Stimulated activated CD4-positive, alpha-beta T cell treated with anti-CD3 and anti-CD28 coated beads, Interleukin-4, amount 100 ng/mL, for 4 hours (primary cell): ENCODE data around the gene MICALL2.

ENCODE experiments used
- DNase-seq, 2 experiments: peaks; one replicate each; pipeline ENCODE4 v3.0.0-alpha.2; 2020

Gene MICALL2

DNA sequence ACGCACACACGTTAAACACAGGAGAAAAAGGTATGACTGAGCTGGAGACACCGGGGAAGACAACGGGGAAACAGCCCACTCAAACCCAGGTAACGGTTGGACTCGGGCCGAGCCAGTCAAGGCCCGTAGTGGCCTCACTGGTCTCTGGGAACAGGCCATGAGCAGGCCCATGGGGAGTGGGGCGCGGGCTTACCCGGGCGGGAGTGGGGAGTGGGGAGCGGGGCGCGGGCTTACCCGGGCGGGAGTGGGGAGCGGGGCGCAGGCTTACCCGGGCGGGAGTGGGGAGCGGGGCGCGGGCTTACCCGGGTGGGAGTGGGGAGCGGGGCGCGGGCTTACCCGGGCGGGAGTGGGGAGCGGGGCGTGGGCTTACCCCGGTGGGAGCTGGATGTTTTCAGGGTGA lies 33.4 kb upstream of the MICALL2 start:
- DNase-seq, result no peak

DNA sequence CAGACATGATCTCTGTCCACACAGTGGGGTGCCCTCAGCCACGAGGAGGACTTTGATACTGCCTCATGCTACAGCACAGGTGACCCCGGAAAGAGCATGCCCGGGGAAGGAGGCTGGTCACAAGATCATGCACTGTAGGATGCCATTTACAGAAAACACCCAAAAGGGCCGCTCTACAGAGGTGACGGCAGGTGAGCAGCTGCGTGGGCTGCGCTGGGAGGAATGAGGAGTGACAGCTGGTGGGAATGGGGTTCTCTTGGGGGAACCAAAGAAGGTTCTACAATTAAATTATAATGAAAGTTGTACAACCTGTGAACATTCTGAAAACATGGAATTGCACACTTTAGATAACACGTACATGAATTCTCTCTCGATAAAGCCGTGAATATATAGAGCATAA lies 33.0 kb upstream of the MICALL2 start:
- DNase-seq, result no peak

DNA sequence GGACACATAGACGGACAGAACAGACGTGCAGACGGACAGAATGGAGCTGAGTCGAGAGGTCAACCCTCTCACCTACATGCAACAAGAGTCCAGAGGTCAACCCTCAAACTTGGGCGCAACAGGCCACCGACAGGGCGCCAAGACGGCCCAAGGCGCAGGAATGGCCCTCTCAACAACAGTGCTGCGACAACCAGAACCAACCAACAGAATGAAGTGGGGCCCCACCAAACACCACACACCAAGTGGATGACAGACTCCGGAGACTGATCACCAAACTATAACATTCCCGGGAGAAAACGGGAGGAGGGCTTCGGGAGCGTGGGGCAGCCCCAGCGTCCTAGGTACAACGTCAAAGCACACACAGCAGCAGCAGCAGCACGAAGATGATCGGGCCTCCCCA lies 31.6 kb upstream of the MICALL2 start:
- DNase-seq, result no peak

DNA sequence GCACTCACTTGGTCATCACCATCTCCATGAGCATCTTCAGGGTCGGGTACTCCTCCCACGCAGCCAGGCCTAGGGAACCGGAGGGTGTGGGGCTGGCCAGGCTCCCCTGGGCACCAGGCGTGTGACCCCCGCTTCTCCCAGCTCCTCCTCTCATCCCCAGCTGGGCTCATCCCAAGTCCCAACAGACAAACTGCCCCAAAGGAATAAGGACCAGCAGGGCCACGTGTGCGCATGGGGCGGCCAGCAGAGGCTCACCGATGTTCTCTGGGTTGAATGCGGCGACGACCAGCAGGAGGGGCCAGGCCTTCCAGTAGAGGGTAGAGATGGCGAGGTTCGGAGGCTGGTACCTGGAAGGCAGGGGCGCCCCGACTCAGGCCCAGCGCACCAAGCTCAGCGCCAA lies 30.1 kb upstream of the MICALL2 start:
- DNase-seq, result no peak

DNA sequence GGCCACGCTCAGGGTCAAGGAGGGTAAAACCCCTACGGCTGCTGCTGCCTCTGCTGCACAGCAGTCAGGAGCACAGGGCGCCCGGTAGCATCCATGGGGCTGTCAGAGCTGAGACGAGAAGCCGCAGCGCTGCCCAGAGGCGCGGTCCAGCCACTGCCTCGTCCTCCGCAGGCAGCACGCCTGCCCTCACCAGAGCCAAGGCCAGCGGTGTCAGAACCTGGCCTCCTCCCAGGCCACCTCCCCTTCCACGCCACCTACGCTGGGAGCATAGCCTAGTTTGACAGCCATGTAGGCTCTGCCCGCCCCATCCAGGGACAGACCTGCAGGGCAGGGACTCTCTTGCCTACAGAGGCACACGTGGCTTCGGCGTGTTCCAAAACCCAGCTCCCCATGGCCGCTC lies 28.7 kb upstream of the MICALL2 start:
- DNase-seq, result no peak

DNA sequence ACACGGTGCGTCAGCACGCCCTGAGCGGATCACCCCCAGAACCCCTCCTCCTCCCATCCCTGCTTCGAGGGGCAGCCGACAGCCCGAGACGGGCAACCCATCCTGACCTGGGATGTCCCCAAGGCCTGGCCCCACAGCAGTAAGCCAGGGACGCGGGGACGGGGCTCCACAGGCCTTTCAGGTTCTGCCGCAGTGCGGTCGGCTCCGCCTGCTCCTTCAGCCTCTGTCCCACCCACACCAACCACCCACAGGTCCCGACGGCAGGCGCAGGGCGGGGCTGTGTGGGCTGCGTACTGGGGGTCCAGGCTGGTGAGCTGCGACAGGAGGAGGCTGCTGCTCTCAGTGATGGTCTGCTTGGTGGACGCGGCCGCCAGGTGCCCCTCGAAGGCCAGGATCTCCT lies 28.2 kb upstream of the MICALL2 start:
- no peak for DNase-seq

DNA sequence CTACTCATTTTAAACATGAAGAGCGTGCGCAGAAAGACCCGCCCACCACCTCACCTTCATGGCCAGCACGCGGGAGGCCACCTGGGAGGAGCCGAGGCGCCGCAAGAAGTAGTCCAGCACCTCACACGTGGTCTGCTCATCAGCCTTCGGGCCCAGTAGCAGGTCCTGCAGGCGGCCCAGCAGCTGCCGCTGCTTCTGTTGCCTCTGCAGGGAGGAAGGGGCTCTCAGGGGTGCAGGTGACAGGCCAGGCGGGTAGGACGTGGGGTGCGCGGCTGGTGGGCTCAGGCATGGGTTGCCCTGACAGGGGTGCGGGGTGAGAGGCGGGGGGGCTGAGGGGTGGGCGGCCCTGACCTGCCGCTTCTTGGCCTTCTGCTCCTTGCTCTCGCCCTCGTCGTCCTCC lies 27.3 kb upstream of the MICALL2 start:
- no peak for DNase-seq

DNA sequence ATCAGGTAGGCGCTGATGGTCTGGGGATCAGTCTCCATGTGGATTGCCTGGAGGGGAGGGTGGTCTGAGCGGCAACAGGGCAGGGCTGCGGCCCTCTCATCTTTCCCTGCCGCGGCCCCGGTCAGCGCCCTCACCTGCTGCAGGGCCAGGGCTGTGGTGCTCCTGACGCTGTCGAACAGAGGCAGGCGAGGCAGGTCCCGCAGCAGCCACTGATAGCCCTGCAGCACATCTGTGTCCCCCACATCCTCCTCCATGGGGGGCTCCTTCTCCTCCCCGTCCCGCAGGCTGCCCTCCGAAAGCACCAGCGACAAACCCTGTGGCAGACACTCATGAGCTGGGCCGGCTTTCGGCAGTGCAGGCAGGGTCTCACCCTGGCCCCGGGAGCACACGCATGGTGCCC lies 25.9 kb upstream of the MICALL2 start:
- DNase-seq, result no peak

DNA sequence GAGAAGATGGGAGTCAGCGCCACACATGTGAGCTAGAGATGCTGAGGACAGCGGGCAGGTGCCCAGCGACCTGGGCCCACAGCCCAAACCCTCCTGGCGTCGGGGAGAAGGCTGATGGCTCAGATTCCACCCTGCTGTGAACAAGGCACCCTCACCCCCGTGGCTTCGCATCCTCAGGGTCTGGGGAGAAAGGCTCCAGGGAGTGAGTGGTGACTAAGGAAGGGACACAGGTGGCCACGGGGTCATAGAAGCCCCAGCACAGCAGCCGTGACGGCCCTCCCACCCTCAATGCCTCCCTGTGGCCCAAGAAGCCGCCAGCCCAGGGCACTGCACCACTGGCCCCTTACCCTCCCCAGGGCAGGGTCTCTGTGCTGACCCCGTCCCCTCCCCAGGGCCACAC lies 25.3 kb upstream of the MICALL2 start:
- DNase-seq, result no peak

DNA sequence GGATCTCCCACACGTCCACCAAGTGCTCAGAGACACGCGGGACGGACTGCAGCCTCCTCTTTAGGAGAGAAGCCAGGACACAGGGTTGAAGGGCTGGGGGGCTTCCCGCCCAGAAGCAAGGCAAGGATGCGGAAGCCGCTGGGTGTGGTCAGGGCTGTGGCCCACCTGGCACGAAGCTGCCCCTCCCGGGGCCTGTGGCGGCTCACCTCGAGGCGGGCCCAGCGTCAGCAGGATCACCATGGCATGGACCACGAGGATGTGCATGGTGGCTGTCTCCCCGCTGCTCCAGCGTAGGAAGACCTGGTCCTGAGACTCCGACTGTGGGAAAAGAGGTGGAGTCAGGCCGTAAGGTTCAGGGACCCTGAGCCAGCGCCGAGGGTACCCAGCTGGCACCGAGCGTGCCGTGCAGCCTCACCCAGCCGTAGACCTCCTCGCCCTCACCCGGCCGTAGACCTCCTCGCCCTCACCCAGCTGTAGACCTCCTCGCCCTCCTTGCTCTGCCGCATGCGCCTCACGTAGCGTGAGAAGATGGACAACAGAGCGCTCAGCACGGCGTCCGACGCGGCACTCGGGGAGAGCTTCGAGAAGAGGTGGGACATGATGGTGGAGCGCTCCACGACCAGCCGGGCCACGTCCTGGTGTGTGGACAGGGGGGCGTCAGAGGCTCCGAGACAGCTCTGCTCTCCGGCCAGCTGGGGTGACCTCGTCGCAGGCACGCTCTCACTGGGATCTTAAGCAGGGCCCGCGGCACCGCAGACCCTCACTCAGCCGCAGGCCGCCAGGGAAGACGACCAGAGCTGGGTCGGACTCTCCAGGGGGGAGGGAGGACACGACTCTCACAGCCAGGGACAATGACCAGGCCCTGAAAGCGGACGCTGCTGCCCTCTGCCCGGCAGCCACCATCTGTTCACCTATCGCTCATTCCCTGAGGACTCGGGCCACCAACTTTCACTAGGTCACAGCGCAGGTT lies 24.6 kb upstream of the MICALL2 start:
- no peak for DNase-seq

DNA sequence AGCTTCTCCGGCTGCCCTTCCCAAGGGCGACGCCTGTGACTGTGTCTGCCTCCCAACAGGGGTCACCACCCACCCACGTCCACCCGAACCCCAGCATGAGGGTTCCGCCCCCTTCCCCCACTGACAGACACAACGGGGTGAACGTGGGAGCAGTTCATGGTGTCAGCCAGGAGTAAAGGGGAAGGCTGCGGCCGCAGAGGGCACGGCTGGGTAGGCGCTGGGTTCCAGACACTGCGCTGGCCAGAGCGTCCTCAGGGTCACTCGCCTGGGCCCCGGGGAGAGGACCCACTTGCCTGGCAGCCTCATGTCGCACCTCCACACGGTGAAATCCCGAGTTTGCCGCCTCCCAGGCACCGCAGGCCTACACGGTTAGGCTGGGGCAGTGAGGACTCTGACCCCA lies 23.8 kb upstream of the MICALL2 start:
- DNase-seq, result no peak

DNA sequence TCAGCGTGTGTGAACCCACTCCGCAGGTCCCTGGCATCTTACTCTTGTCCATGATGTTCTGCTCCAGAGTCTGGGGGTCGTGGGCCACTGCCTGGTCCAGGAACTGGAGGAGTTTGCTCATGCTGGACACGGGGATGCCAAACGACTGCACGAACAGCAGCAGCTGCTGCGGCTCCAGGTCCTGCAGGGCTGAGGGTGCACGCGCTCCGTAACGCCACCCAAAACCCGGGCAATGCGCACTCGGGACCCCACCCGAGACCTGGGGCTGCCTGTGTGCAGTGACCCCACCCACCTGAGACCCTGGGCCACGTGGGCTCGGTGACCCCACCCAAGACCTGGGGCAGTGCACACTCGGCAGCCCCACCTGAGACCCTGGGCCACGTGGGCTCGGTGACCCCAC lies 22.0 kb upstream of the MICALL2 start:
- no peak for DNase-seq

DNA sequence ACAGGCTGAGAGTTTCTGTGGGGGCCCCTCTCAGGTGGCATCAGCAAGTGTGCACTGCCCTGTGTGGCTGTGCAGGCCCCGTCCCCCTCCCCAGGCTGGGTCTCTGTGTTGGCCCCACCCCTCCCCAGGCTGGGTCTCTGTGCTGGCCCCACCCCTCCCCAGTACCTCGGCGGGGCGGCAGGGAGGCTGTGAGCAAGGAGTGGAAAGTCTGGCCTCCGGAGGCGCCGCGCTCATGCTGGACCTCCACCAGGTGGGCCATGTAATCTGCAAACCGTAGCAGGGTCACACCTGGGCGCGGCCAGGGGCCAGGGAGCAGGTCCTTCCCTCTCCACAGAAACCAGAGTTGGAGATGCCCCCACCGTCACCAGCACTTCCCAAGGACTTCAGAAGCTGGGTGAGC lies 21.4 kb upstream of the MICALL2 start:
- DNase-seq, result no peak

DNA sequence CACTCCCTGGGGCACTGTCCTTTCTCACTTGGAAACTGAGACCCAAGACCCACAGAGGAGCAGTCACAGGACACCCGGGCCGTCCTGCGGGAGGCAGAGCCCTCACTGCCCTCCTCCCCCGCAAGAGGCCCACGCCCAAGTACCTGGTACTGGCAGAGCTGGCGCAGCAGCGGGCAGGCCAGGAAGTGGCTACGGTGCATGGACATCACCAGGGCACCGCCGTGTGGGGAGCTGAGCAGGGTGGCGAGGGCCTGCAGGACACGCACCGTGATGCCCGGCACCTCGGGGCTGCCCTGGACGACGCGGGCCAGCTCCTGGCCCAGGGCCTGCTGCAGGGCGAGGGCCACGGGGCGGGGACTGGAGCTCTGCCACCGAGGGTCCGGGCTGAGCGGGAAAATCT lies 20.0 kb upstream of the MICALL2 start:
- DNase-seq, result no peak

DNA sequence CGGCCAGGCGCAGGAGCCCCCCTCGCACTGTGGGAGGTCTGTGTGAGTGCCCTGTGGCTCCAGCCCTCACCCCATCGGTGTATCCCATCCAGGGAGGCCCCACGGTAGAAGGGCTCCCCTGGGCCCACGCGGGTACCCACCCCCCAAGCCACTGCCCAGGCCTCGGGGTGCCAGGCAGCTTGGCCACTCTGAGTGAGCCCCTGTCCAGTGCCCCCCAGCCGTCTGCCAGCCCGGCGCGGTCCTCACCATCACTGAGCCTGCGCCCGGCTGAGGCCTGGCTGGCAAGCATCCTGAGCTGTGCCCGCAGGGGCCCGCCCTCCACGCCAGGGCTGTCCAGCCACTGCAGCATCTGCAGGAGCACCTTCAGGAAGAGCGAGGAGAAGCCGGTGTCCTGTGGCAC lies 19.2 kb upstream of the MICALL2 start:
- no peak for DNase-seq

DNA sequence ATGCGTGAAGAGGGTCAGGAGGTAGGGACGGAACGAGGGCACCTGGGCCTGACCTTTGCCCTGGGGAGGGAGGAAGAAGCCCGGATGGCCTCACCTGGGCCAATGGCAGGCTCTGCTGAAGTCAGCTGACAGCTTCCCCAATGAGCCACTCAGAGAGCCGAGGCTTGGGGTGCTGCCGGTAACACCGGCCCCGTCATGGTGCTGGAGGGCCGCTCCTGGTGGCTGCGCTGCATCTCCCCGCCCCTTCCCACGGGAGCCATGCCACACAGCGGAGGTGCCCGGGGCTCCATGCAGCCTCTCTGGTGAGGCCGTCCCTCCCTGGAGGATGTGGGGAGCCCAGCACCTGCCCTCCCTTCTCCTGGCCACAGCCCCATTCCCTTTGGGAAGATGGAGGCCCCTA lies 17.6 kb upstream of the MICALL2 start:
- no peak for DNase-seq

DNA sequence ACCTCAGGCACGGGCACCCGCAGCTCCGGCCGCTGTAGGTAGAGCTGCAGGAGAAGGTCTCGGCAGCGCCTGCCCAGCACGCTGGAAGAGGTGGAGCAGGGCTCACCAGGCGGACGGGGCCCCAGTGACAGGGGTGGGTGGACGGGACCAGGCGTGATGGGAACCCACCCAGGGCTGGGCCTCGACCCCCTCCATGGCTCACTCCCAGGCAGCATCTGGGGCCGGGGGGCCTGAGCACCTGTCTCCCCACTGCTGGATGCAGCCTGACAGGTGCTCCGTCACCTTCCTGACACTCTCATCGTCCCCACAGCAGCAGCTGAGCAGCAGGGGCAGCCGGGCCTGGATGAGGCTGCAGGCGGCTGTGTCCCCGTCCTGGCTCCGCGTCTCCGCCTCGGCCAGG lies 16.7 kb upstream of the MICALL2 start:
- no peak for DNase-seq

DNA sequence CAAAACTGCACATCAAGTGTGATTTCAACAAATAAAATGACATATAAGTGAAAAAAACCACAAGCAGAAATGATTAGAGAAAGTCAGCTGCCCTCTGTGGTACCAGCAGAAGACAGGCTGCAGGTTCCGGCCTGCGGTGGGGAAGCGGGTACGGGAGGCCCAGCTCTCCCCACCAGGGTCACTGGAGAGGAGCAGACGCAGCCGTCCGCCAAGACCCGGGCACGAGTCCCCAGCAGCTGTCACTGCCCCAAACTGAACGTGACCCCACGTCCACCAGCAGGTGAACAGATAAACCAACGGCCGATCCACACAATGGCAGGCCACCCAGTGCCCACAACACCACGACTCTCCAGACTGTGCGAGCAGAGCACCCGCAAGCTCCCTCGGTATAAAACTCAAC lies 16.1 kb upstream of the MICALL2 start:
- DNase-seq, result no peak

DNA sequence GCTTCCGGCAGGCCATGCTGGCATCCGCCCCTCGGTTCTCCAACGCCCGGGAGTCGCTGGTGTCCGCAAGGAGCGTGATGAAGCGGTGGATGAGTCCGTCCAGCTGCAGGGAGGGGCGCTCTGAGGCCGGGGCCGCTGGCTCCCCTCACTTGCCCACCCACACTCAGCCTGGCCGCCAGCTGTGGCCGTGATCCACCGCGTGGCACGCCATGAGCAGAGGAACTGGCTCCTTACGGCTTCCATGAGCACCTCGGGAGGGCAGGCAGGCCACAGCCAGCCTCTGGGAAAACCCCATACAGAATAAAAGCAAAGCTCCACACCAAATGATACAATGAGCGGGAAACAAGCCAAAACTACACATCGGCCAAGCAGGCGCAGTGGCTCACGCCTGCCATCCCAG lies 15.5 kb upstream of the MICALL2 start:
- no peak for DNase-seq

DNA sequence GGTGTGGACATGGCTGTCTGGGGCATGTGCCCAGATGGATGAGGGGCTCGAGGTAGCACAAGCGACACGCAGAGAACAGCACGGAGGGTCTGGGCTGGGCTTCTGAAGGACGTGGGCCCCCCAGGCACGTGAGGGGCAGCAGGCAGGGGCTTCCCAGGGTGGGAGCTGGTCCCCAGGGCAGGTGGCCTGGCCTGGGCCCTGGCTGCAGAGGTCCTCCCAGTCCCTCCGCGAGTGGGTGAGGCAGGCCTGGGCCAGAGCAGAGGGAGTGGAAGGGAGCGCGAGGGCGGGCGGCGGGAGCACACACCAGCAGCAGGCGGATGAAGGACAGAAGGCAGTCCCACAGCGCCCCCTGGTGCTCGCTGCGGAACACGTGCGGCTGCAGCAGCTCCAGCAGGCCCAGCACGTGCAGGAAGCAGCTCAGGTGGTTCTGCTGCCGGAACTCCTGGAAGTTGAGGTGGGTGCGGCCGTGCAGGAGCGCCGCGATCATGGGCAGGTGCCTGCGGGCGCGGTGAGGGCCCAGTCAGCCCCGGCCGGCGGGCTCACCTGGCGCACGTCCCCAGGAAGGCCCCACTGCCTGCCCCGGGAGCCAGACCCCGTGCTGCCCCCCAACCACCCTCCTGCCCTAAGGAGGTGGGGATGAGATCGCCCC lies 14.7 kb upstream of the MICALL2 start:
- DNase-seq, result peak; percentile 80 to 89

DNA sequence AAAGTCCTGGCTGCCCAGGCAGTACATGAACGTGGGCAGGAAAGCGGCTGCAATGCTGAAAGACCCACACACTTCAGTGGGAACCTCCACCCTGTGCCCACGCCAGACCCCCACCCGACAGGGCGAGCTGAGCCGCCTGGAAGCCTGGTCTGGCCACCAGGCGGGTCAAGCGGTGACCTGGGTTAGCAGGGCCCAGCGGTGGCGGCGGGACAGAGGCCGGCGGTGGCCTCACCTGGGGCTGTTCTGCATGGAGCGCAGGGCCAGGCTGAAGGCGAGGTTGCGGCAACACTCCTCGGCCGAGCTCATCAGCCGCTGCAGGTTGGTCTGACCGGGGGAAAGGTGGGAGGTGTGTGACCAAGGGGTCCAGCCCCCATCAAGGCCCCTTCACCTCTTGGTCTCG lies 11.6 kb upstream of the MICALL2 start:
- no peak for DNase-seq

DNA sequence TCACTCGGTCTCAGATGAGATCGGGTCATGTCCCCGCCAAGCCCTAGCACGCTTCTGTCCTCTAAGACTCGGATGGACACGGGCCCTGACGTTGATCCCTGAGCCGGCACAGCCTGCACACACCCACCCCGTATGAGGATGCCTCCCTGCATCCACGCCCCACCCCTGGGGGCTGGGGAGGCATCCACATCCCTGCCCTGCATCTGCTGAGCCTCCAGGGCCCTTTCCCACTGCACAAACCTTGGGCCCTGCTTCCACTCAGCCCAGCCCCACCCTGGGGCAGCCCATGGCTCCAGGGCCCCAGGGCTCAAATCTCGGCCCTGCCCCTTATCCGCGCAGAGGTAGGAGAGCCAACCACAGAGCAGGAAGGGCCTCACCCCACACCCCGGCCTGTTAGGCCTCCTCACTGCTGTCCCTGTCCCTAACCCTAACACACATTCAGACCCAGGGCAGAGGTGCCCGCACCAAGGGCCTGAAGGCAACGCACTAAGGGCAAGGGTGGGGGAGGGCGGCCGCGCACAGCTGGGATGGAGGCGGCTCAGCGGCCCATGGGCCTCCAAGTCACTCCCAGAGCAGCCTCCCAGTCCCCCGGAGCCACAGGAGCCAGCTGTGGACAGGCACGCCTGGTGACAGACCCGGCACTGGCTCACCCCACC lies 9.5 kb upstream of the MICALL2 start:
- DNase-seq, result no peak

DNA sequence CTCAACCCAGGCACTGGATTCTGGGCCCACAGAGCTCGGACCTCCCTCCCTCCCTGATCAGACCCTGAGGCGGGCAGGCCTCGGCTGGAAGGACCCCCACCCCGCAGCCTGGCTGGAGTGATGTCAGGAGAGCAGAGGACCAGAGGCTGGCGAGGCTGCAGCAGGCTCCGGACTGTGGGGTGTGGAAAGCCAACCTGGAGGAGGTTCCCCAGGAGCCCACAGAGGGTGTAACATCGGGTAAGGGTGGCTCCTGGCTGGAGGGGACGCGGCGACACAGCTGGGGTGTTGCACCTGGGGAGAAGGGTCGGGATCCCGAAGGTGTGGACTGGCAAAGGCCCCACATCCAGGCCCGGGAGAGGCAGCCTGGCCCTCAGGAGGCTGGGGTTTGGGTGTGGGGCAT lies 8.9 kb upstream of the MICALL2 start:
- no peak for DNase-seq
